Subcutaneous abdominal adipose tissue (tissue), 5 donors: ENCODE results near the gene SCLT1.

Experiments
- H3K27ac ChIP-seq: one replicate; pipeline ENCODE4 v1.7.0; 2013; ENCODE audit warnings: low read depth, mild to moderate bottlenecking, inconsistent platforms, low read length, moderate library complexity
- H3K27me3 ChIP-seq, 5 donors: one replicate each; pipeline ENCODE4 v1.7.0; 2013; ENCODE audit warnings: low read length in 5 of 5, inconsistent platforms in 1 of 5; ENCODE audit not compliant: control insufficient read depth in 5 of 5, insufficient read depth in 4 of 5
- H3K36me3 ChIP-seq, 5 donors: one replicate each; pipeline ENCODE4 v1.7.0; 2013; ENCODE audit warnings: low read length in 5 of 5; ENCODE audit not compliant: control insufficient read depth in 5 of 5, insufficient read depth in 5 of 5
- H3K4me1 ChIP-seq, 5 donors: one replicate each; pipeline ENCODE4 v1.7.0; 2013; ENCODE audit warnings: low read length in 5 of 5, mild to moderate bottlenecking in 3 of 5, moderate library complexity in 1 of 5; ENCODE audit not compliant: control insufficient read depth in 5 of 5, insufficient read depth in 5 of 5
- H3K4me3 ChIP-seq, 5 donors: one replicate each; pipeline ENCODE4 v1.7.0; 2013; ENCODE audit warnings: low read length in 5 of 5, low read depth in 1 of 5
- H3K9ac ChIP-seq, 5 donors: one replicate each; pipeline ENCODE4 v1.7.0; 2013; ENCODE audit warnings: low read length in 5 of 5, mild to moderate bottlenecking in 4 of 5, moderate library complexity in 3 of 5
- H3K9me3 ChIP-seq, 5 donors: one replicate each; pipeline ENCODE4 v1.7.0; 2013; ENCODE audit warnings: low read length in 5 of 5; ENCODE audit not compliant: control insufficient read depth in 5 of 5
- donor health status: healthy.
- donor health status: healthy.
- donor health status: healthy.
- donor health status: healthy.
- donor health status: healthy.

The SCLT1 gene

DNA sequence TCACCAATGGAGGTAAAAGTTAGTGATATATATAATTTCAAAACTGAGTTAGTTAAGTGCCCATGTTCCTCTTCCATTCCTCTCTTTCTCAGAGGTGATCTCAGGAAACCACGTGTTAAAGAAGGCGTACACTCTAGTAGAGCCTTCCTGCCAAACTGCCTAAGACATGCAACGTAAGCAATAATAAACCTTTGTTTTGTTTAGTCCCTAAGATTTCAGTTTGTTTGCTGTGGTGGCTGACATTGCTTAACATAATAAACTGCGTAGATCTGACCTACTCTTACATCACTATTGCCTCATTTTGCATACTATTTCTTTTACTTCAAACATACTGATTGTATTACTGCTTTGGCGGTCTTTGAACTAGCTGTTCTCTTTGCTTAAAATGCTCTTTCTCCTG, 184.6 kb downstream of the SCLT1 start:
- H3K4me1 ChIP-seq: peaks cover 0 to 7% (median 0%) of the 10 kb centered on the region in 5 donors
- H3K4me3 ChIP-seq: no peak overlapping the region
- no peak overlapping the region for H3K27ac ChIP-seq
- no peaks in the 10 kb centered on the region for H3K27me3 ChIP-seq
- no peaks in the 10 kb centered on the region for H3K36me3 ChIP-seq
- H3K9ac ChIP-seq: no peak overlapping the region
- no peaks in the 10 kb centered on the region for H3K9me3 ChIP-seq

DNA sequence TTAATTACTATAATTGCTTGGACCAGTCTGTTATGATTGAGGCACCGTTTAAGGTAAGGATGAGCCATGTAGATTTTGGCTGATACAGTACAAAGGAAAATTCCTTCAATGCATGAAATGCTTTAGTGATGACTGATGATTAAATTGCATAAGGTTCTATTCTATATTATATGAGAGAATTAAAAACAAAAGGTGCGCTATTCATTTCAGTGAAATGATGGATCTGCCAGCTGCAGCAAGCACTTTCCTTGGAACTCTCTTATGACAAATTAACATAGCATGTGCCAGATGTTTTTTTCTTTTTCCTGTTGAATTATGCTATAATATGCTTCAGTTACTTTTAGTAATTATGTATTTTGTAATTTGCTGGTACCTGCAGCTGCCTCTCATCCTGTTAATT, 185.4 kb downstream of the SCLT1 start:
- no peak overlapping the region for H3K4me3 ChIP-seq
- H3K9me3 ChIP-seq: no peaks in the 10 kb centered on the region
- no peak overlapping the region for H3K27ac ChIP-seq
- no peaks in the 10 kb centered on the region for H3K36me3 ChIP-seq
- no peaks in the 10 kb centered on the region for H3K27me3 ChIP-seq
- no peak overlapping the region for H3K9ac ChIP-seq
- peaks cover 0 to 7% (median 0%) of the 10 kb centered on the region in 5 donors for H3K4me1 ChIP-seq

DNA sequence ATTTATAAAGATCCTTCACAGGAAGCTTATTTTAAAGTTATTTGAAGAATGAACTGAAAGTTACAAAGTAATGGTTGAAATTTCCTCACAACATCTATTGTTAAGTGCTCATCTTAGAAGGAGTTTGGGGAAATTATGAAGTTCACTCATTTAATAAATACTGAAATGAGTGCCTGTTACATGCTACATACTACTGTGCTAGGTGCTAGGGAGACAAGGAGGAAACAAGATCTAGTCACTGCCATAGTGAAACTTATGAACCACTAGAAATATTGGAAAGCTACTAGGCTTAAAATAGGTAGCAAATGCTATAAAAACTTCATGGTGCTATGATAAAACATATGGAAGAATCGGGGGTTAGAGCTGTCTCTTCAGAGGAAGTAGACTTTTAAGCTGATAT, 186.8 kb downstream of the SCLT1 start:
- H3K4me1 ChIP-seq: peaks cover 0 to 7% (median 0%) of the 10 kb centered on the region in 5 donors
- H3K36me3 ChIP-seq: no peaks in the 10 kb centered on the region
- no peak overlapping the region for H3K27ac ChIP-seq
- H3K4me3 ChIP-seq: no peak overlapping the region
- no peak overlapping the region for H3K9ac ChIP-seq
- no peaks in the 10 kb centered on the region for H3K9me3 ChIP-seq
- H3K27me3 ChIP-seq: no peaks in the 10 kb centered on the region

DNA sequence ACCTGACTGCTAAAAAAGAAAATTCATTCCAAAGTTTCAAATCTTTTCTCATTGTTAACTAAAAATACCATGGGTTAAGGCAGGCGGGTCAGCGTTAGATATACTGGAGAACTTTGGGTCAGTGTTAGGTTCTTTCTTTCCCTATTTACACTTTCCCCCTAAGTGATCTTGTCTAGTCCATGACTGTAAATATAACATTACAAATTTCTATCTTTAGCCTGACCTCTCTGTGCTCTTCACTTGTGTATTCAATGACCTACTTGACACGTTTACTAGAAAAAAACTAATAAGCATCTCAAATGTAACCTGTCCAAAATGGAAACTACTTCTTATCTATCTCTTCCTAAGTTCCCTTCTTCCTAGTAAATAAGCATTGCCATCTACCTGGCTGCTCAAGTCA, 188.5 kb downstream of the SCLT1 start:
- no peaks in the 10 kb centered on the region for H3K36me3 ChIP-seq
- H3K4me3 ChIP-seq: no peak overlapping the region
- no peaks in the 10 kb centered on the region for H3K27me3 ChIP-seq
- no peaks in the 10 kb centered on the region for H3K9me3 ChIP-seq
- H3K9ac ChIP-seq: no peak overlapping the region
- no peak overlapping the region for H3K27ac ChIP-seq
- peaks cover 0 to 7% (median 0%) of the 10 kb centered on the region in 5 donors for H3K4me1 ChIP-seq

DNA sequence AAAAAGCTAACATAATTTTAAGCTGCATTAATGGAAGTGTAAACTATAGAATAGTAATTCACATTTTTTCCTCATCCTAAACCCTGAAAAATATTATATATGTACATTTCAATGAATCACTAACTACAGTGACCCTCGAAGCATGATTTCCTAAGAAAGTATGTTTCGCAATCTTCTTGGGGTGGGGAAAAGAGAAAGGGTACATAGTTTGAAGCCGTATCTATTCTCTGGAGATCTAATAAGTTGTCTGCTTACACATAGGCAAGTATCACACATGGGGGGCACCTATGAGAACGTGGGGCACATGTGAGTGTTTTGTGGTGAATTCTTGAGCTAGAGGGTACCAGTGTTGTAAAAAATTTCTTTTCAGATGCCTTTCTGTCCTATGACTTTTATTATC, 212.7 kb downstream of the SCLT1 start:
- H3K4me1 ChIP-seq: peaks cover 0 to 3% (median 0%) of the 10 kb centered on the region in 5 donors
- no peak overlapping the region for H3K4me3 ChIP-seq
- no peaks in the 10 kb centered on the region for H3K9me3 ChIP-seq
- no peak overlapping the region for H3K9ac ChIP-seq
- peaks cover 0 to 7% (median 3%) of the 10 kb centered on the region in 5 donors for H3K36me3 ChIP-seq
- no peak overlapping the region for H3K27ac ChIP-seq
- no peaks in the 10 kb centered on the region for H3K27me3 ChIP-seq

DNA sequence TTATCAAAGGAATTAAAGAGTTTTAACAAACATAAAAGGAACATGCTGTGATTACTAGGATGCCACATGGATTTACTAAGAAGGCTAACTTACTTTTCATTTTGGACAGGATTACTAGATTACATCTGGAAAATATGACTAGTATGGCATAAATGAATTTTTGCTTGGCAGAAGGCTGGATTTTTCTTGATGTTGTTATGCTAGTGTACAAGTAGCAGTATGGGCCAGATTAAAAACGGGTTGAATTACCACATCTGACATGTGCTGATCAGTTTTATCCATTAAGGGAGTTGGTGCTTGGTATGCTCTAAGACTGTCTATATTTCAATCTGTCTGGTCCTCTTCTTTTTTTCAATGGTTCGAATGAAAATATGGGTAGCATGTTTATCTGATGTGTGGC, 213.4 kb downstream of the SCLT1 start:
- Histone ChIP-seq H3K9me3 (no peaks in the 10 kb centered on the region), H3K27me3 (no peaks in the 10 kb centered on the region), H3K27ac (no peak overlapping the region), H3K9ac (no peak overlapping the region), H3K4me3 (no peak overlapping the region), H3K36me3 (peaks cover 0 to 7% (median 3%) of the 10 kb centered on the region in 5 donors), H3K4me1 (peaks cover 0 to 3% (median 0%) of the 10 kb centered on the region in 5 donors)

DNA sequence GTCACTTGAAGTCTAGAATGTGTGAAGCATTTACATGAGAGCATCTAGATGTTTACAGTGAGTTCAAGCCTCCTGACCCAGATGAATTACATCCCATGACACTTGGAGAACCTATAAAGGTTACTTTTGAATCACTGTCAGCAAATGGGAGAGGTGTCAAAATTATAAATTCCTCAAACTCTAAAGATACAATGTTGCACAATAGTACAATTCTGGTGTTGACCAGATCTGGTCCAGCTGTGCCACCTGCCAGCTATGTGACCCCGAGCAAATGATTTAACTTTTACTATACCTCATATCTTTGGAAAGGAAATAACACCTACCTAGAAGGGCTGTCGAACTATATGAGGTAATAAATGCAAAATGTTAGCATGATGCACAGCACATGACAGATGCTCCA, 214.1 kb downstream of the SCLT1 start:
- H3K4me1 ChIP-seq: peaks cover 0 to 3% (median 0%) of the 10 kb centered on the region in 5 donors
- H3K27me3 ChIP-seq: no peaks in the 10 kb centered on the region
- H3K4me3 ChIP-seq: no peak overlapping the region
- H3K36me3 ChIP-seq: peaks cover 0 to 9% (median 4%) of the 10 kb centered on the region in 5 donors
- no peak overlapping the region for H3K27ac ChIP-seq
- H3K9ac ChIP-seq: no peak overlapping the region
- H3K9me3 ChIP-seq: no peaks in the 10 kb centered on the region

DNA sequence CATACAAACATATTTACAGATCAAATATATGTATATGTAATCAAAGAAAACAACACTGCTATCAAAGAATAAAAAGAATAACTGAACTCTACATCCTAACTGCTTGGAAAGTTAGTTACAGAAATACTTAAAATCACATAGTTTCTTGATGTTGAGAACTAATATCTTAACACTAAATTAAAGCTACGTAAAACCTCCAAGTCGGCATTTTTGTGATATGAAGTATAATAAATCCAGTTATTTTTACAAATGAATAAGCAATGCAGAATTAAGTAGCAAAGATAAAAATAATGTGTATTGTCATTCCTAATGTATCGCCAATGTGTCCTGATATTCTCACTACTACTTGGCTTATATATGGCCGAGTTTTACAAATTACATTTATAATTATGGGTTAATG, 215.4 kb downstream of the SCLT1 start:
- Histone ChIP-seq H3K27ac (no peak overlapping the region), H3K9ac (no peak overlapping the region), H3K4me3 (no peak overlapping the region), H3K36me3 (peaks cover 3 to 14% (median 11%) of the 10 kb centered on the region in 5 donors), H3K27me3 (no peaks in the 10 kb centered on the region), H3K9me3 (no peaks in the 10 kb centered on the region), H3K4me1 (peaks cover 0 to 3% (median 0%) of the 10 kb centered on the region in 5 donors)

DNA sequence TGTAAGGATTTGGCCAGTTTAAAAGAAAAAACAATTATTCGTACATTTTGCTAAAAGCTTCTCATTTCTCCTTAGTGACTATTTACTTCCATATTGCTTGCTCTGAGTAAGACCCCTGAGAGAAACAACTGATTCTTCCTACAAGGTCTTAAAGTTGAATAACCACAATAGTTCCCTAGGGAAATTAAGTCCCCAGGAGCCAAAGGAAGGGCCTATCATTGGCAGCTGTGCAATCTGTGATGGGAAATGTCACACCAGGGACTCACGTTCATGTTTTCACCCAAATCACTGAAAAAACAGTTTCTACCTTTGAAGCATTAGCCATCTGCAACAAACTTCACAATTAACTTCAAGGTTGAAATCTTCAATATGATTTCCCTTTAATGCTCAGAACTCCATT, 217.1 kb downstream of the SCLT1 start:
- no peak overlapping the region for H3K4me3 ChIP-seq
- H3K36me3 ChIP-seq: peaks cover 19 to 30% (median 26%) of the 10 kb centered on the region in 5 donors
- no peaks in the 10 kb centered on the region for H3K27me3 ChIP-seq
- no peak overlapping the region for H3K9ac ChIP-seq
- peaks cover 0 to 3% (median 0%) of the 10 kb centered on the region in 5 donors for H3K4me1 ChIP-seq
- H3K9me3 ChIP-seq: no peaks in the 10 kb centered on the region
- H3K27ac ChIP-seq: no peak overlapping the region

DNA sequence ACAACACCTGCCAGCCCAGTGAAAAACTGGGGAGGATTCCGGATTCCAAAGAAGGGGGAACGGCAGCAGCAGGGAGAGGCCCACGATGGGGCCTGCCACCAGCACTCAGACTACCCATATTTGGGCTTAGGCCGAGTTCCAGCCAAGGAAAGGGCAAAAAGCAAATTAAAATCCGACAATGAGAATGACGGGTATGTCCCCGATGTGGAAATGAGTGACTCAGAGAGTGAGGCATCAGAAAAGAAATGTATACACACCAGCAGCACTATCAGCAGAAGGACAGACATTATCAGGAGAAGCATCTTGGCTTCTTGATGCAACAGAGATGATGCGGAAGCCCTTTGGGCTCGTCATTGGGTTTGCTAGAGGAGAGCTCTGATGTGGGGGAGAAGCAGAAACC, 221.4 kb downstream of the SCLT1 start:
- Histone ChIP-seq H3K9me3 (no peaks in the 10 kb centered on the region), H3K4me3 (no peak overlapping the region), H3K36me3 (peaks cover 52 to 70% (median 65%) of the 10 kb centered on the region in 5 donors), H3K27me3 (no peaks in the 10 kb centered on the region), H3K9ac (no peak overlapping the region), H3K4me1 (peaks cover 0 to 2% (median 0%) of the 10 kb centered on the region in 5 donors), H3K27ac (no peak overlapping the region)
